Neural crest cell (in vitro differentiated cells): ENCODE data around the gene LCA5. TPM values are rescaled to one million over a fixed set of nuclear protein-coding genes. Genes with fewer than 3 reads are reported as not detected.

Experiments used
- DNase-seq: peaks from one replicate; pipeline ENCODE4 v3.0.0; 2021; ENCODE audit warnings: low read depth, mixed read lengths, low spot score
- H3K27ac Mint-ChIP-seq: one replicate; pipeline ENCODE4 v1.8.0; 2021; ENCODE audit warnings: mild to moderate bottlenecking, mixed read lengths; ENCODE audit not compliant: unreplicated experiment
- H3K27me3 Mint-ChIP-seq: 2 replicates; pipeline ENCODE4 v1.8.0; 2021; ENCODE audit warnings: low read depth, mild to moderate bottlenecking, mixed read lengths
- H3K36me3 Mint-ChIP-seq: 2 replicates; pipeline ENCODE4 v1.8.0; 2021; ENCODE audit warnings: low read depth, mild to moderate bottlenecking, mixed read lengths
- H3K4me1 Mint-ChIP-seq: 2 replicates; pipeline ENCODE4 v1.8.0; 2021; ENCODE audit warnings: mixed read lengths
- H3K4me3 Mint-ChIP-seq: one replicate; pipeline ENCODE4 v1.8.0; 2021; ENCODE audit warnings: mild to moderate bottlenecking, mixed read lengths
- H3K9me3 Mint-ChIP-seq: 2 replicates; pipeline ENCODE4 v1.8.0; 2021; ENCODE audit warnings: mixed read lengths
- CTCF ChIP-seq: fragments of 200-600 bp; sonication (generic); conservative IDR thresholded peaks from 2 replicates; pipeline ENCODE4 v1.5.0; 2021; ENCODE audit warnings: antibody characterized with exemption, mild to moderate bottlenecking
- total RNA-seq: library from RNA; stranded (reverse); gene quantifications from 2 replicates; pipeline ENCODE4 v1.2.1, GENCODE V29; 2021

Gene LCA5
- total RNA-seq, 1 donor from 2014 or later, result 4.6 TPM

GRCh38 chr6:79520534-79520933 lies 16.7 kb downstream of the LCA5 start:
- peaks cover 5% of the 10 kb centered on the region for H3K9me3 Mint-ChIP-seq
- TF ChIP-seq CTCF, result no peak
- H3K27ac Mint-ChIP-seq, result no peak overlapping the region
- peaks cover 7% of the 10 kb centered on the region for H3K36me3 Mint-ChIP-seq
- H3K4me1 Mint-ChIP-seq, result peaks cover 21% of the 10 kb centered on the region
- DNase-seq, result no peak
- H3K27me3 Mint-ChIP-seq, result no peaks in the 10 kb centered on the region
- no peak overlapping the region for H3K4me3 Mint-ChIP-seq

- TF ChIP-seq CTCF, result no peak
- H3K36me3 Mint-ChIP-seq, result peaks cover 6% of the 10 kb centered on the region
- H3K27ac Mint-ChIP-seq, result no peak overlapping the region
- DNase-seq, result no peak
- H3K4me1 Mint-ChIP-seq, result peaks cover 21% of the 10 kb centered on the region
- no peak overlapping the region for H3K4me3 Mint-ChIP-seq
- peaks cover 5% of the 10 kb centered on the region for H3K9me3 Mint-ChIP-seq
- no peaks in the 10 kb centered on the region for H3K27me3 Mint-ChIP-seq
These were observed 18.4 kb downstream of the LCA5 start for GRCh38 chr6:79518842-79519241.

- no peak overlapping the region for H3K27ac Mint-ChIP-seq
- no peak for TF ChIP-seq CTCF
- H3K9me3 Mint-ChIP-seq, result peaks cover 2% of the 10 kb centered on the region
- peaks cover 35% of the 10 kb centered on the region for H3K4me1 Mint-ChIP-seq
- peaks cover 13% of the 10 kb centered on the region for H3K36me3 Mint-ChIP-seq
- no peaks in the 10 kb centered on the region for H3K27me3 Mint-ChIP-seq
- no peak overlapping the region for H3K4me3 Mint-ChIP-seq
- no peak for DNase-seq
These were observed 21.8 kb downstream of the LCA5 start for GRCh38 chr6:79515436-79515835.

GRCh38 chr6:79513111-79513510 lies 24.1 kb downstream of the LCA5 start:
- Mint-ChIP-seq H3K9me3 (no peaks in the 10 kb centered on the region), H3K4me3 (peak overlapping the region; percentile 39), H3K27me3 (no peaks in the 10 kb centered on the region), H3K27ac (peak overlapping the region; percentile 61), H3K36me3 (peaks cover 11% of the 10 kb centered on the region), H3K4me1 (peaks cover 35% of the 10 kb centered on the region)
- no peak for TF ChIP-seq CTCF
- no peak for DNase-seq

- no peak overlapping the region for H3K27ac Mint-ChIP-seq
- H3K4me3 Mint-ChIP-seq, result no peak overlapping the region
- peaks cover 11% of the 10 kb centered on the region for H3K36me3 Mint-ChIP-seq
- DNase-seq, result no peak
- H3K4me1 Mint-ChIP-seq, result peaks cover 28% of the 10 kb centered on the region
- TF ChIP-seq CTCF, result no peak
- no peaks in the 10 kb centered on the region for H3K9me3 Mint-ChIP-seq
- H3K27me3 Mint-ChIP-seq, result no peaks in the 10 kb centered on the region
These were observed 25.2 kb downstream of the LCA5 start for GRCh38 chr6:79512014-79512413.

GRCh38 chr6:79510707-79511106 lies 26.5 kb downstream of the LCA5 start:
- Mint-ChIP-seq H3K36me3 (peaks cover 11% of the 10 kb centered on the region), H3K4me3 (no peak overlapping the region), H3K27ac (no peak overlapping the region), H3K27me3 (no peaks in the 10 kb centered on the region), H3K4me1 (peaks cover 27% of the 10 kb centered on the region), H3K9me3 (no peaks in the 10 kb centered on the region)
- no peak for DNase-seq
- no peak for TF ChIP-seq CTCF
